Neutrophil (primary cell): ENCODE measurements around the gene FKTN.
"Not testable (repeated sequence)": the region's sequence is repeated elsewhere in the genome, so short reads cannot be mapped to it uniquely, and the experiment has no call there.

Experiments
- H3K27ac ChIP-seq: fragments of 200-600 bp; sonication (generic); 2 replicates; pipeline ENCODE4 v1.5.1; 2016; ENCODE audit warnings: mild to moderate bottlenecking, moderate library complexity
- H3K27me3 ChIP-seq: fragments of 200-600 bp; sonication (generic); 2 replicates; pipeline ENCODE4 v1.6.0; 2016; ENCODE audit warnings: mild to moderate bottlenecking
- H3K36me3 ChIP-seq: fragments of 200-600 bp; sonication (generic); 2 replicates; pipeline ENCODE4 v1.5.1; 2017
- H3K4me1 ChIP-seq, 2 experiments: fragments of 200-600 bp in 1 of 2; sonication (generic) in 1 of 2; 1 replicate in 1 of 2; 2 replicates in 1 of 2; pipeline versions ENCODE4 v1.5.1 to v1.6.1; 2013 to 2016; ENCODE audit warnings: low read depth in 1 of 2, low read length in 1 of 2, mild to moderate bottlenecking in 1 of 2, moderate library complexity in 1 of 2; ENCODE audit not compliant: control insufficient read depth in 1 of 2, insufficient read depth in 1 of 2
- H3K4me3 ChIP-seq, 2 experiments: fragments of 200-600 bp in 1 of 2; sonication (generic) in 1 of 2; 1 replicate in 1 of 2; 2 replicates in 1 of 2; pipeline ENCODE4 v1.5.1; 2013 to 2016; ENCODE audit warnings: low read depth in 1 of 2, low read length in 1 of 2, mild to moderate bottlenecking in 1 of 2, moderate library complexity in 1 of 2
- H3K9me3 ChIP-seq: fragments of 200-600 bp; sonication (generic); 2 replicates; pipeline ENCODE4 v1.5.1; 2016
- CTCF ChIP-seq: fragments of 200-600 bp; sonication (generic); IDR thresholded peaks from 2 replicates; pipeline ENCODE4 v1.5.1; 2016; ENCODE audit warnings: antibody characterized with exemption

The FKTN gene

DNA sequence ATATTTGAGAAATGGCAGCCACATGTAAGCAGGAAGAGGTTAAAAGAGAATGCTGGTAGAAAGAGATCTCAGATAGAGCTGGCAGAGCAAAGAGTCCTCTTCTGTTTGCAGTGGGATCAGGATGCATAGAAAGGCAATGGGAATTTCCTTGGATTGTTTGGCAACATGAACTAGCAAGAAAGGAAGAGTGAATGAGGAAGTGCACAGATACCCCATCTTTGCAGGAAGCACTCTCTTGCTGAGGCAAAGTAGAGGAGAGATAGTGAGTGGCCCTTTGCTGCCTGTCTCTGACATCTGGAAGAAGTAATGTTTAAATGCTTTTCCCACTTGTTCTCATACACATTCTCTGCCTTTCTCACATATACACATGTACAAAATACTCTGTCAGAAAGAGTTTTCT lies 14.5 kb downstream of the FKTN start:
- H3K36me3 ChIP-seq, result no peaks in the 10 kb centered on the region
- H3K27ac ChIP-seq, result no peak overlapping the region
- H3K4me3 ChIP-seq, result no peak overlapping the region
- H3K27me3 ChIP-seq, result no peaks in the 10 kb centered on the region
- H3K4me1 ChIP-seq, result no peaks in the 10 kb centered on the region
- TF ChIP-seq CTCF, result no peak
- no peaks in the 10 kb centered on the region for H3K9me3 ChIP-seq

- not testable (repeated sequence) for H3K4me3 ChIP-seq, H3K9me3 ChIP-seq, H3K4me1 ChIP-seq, H3K27me3 ChIP-seq, H3K36me3 ChIP-seq, H3K27ac ChIP-seq
Observed at GRCh38 chr9:105579952-105580351, 22.0 kb downstream of the FKTN start.

GRCh38 chr9:105581550-105581949 lies 23.6 kb downstream of the FKTN start:
- not testable (repeated sequence) for H3K36me3 ChIP-seq, H3K27ac ChIP-seq, H3K4me3 ChIP-seq, H3K4me1 ChIP-seq, H3K27me3 ChIP-seq, H3K9me3 ChIP-seq

GRCh38 chr9:105593145-105593544 lies 35.2 kb downstream of the FKTN start:
- H3K9me3 ChIP-seq, result peaks cover 3% of the 10 kb centered on the region
- H3K27ac ChIP-seq, result no peak overlapping the region
- no peaks in the 10 kb centered on the region for H3K27me3 ChIP-seq
- TF ChIP-seq CTCF, result no peak
- peaks cover 4% of the 10 kb centered on the region for H3K36me3 ChIP-seq
- no peaks in the 10 kb centered on the region for H3K4me1 ChIP-seq
- H3K4me3 ChIP-seq, result no peak overlapping the region

GRCh38 chr9:105608721-105609598 lies 51.0 kb downstream of the FKTN start:
- no peak for TF ChIP-seq CTCF
- Histone ChIP-seq H3K9me3 (no peaks in the 10 kb centered on the region), H3K27me3 (no peaks in the 10 kb centered on the region), H3K4me3 (no peak overlapping the region), H3K27ac (no peak overlapping the region), H3K36me3 (no peaks in the 10 kb centered on the region), H3K4me1 (no peaks in the 10 kb centered on the region)

DNA sequence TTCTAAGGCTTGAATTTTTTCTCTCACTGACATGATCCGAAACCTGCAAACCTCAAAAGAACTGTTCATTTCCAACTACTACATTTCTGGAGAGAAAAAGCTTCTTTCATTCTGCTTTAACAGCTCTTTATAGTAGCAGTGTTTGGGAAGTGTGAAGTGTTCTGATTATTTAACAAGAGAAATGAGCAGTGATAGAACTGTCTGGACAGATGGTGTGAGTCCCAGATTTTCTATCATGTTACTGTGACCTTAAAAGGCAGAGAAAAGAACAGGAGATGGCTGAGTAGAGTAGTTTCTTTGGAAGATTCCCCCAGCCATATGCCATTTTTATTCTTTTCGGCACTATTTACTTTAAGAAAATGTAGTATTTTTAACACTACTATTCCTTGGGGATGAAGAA lies 63.1 kb downstream of the FKTN start:
- H3K27me3 ChIP-seq, result no peaks in the 10 kb centered on the region
- H3K4me1 ChIP-seq, result no peaks in the 10 kb centered on the region
- TF ChIP-seq CTCF, result no peak
- H3K36me3 ChIP-seq, result no peaks in the 10 kb centered on the region
- H3K9me3 ChIP-seq, result no peaks in the 10 kb centered on the region
- H3K27ac ChIP-seq, result no peak overlapping the region
- no peak overlapping the region for H3K4me3 ChIP-seq
